GM19025 (cell line): ENCODE results near the gene PON3.
"Not testable (repeated sequence)": the region's sequence is repeated elsewhere in the genome, so short reads cannot be mapped to it uniquely, and the experiment has no call there.

Experiments
- ATAC-seq: cut with Tn5 transposase; IDR thresholded peaks from one replicate; pipeline ENCODE4 v1.9.1; 2021; ENCODE audit warnings: mild to moderate bottlenecking, low read depth, moderate library complexity; ENCODE audit not compliant: unreplicated experiment

The PON3 gene

DNA sequence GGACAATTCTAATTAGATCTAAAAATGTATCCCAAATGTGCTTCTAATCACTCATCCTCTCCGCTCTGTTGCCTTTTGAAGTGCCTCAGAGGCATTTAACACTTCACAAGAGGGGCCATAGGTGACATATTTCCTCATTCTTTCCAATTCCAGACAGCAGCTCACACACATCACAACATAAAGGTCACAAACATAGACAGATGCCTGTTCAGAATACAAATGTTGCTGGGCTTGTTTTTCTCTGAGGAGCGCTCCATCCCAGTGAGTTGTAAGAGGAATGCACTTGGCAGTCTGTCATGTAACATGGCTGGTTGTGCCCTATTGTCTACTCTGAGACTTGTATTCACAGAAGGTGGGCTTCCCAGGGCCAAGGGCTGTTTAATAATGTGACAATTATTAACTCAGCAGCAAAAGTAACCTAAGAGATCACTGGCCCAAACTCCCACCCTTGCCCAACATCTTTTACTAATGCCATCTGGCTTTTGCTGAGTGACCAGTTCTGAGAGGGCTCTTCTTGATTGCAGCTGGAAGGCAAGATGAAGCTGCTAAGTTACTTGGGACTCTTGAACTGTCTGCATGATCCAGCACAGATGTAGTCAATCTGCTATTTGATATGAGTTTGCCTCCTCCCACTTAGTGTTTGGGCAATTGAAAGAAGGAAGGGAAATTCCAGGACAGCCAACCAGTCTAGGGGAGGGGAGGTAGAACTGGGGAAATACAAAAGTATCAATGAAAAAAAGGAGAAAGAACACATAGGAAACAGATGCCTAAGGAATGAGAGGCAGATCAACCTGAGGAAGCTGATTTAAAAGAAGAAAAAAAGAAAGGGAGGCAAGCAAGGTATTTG is 25.0 kb upstream of the PON3 start:
- ATAC-seq = no peak

DNA sequence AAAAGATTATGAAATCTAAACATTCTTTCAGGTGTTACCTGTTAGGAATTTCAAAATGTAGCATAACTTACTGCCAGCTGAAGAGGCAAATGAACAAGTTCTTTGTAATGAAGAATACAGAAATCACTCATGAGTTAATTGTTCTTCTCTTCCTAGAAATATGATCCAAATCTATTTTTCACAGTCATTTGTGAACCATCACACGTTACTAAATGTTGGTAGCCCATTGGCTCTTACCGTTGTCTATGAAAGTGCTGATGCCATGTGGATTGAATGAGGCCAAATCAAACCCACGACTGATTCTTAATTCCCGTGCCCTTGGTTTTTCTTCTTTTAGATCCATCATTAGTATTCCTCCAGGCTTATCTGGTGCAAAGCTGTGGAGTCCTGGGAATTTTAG is 15.9 kb upstream of the PON3 start:
- ATAC-seq = no peak

DNA sequence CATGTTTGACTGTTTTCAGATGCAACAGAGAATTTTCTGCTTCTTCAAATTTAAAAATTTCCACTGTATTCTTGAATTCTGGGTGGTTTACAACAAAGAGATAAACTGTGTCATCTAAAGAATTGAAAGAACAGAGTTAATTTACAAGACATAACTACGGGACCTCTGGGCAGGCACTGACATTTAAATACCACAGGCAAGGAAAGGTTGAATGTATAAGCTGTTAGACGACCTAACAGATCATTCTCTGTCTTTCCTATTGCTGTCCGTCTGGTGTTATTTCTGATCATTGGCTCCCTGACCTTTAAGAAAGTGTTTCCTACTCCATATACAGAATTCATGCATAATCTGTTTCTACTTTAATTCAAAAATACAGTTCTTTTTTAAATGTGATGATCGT is 15.5 kb upstream of the PON3 start:
- no peak for ATAC-seq

DNA sequence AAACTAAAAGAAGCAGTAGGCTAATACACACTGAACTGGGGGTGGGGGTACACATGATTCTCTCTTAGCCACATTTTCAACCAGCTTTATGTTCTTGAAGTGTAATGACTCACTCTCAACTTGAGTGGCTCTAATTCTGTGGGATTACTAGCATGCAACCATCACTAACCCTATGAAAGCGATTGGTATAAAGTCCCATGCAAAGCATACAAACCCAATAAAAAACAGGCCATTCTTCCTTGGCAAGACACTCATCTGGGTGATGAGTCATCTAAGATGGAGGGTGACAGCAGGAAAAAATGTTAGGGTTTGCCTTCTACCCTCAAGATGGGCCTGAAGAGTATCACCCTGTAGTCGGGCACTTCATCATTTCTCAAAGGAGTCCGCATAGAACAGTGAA is 14.9 kb upstream of the PON3 start:
- ATAC-seq = no peak

DNA sequence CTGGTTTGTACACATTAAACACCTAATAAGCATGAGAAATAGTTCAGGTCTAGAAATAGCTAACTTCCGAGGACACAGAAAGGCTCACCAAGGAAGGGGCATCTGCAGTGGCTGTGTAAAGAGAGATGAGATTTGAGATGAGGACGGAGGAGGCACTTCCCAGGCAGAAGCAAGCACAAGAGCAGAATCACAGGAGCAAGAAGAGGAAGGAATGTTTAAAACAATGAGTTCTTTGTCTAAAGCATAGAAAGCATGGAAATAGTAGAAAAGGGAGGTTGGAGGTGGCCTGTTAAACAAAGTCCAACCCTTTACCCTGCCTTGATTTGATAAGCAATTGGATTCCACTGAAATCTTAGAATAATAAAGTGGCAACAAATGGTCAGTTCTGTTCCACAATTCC is 11.6 kb upstream of the PON3 start:
- ATAC-seq = no peak

DNA sequence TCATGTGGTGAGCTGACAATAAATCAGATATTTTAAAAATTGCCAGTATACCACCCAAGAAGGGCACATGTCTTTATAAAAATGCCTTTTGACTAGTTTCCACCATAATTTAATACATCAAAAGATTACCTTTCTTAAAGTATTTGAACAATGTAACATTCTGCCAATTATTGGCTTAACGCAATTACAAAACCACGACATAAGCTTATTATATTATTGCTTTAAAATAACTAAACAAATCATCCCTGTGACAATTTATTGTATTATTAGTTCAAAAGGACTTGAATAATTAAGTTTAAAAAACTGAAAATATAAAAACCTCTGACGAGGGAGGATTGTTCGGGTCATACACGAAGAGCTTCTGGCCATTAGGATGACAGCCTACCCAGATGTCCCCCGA is 9.6 kb upstream of the PON3 start:
- ATAC-seq = no peak

DNA sequence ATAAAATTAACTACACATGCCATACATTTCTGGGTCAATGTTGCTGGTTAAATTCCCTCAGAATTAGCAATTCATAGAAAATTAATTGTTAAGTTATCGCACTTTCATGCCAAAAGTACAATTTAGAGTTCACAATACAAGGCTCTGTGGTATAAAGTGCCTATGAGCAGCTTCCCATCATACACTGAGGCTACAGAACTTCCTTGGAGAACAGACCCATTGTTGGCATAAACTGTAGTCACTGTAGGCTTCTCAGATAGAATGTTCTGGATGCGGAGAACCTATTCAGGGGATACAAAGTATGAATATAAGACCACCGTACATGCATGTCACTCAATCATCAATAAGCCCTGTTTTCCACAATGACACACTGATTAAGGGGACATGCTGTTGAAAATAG is 9.0 kb upstream of the PON3 start:
- no peak for ATAC-seq

DNA sequence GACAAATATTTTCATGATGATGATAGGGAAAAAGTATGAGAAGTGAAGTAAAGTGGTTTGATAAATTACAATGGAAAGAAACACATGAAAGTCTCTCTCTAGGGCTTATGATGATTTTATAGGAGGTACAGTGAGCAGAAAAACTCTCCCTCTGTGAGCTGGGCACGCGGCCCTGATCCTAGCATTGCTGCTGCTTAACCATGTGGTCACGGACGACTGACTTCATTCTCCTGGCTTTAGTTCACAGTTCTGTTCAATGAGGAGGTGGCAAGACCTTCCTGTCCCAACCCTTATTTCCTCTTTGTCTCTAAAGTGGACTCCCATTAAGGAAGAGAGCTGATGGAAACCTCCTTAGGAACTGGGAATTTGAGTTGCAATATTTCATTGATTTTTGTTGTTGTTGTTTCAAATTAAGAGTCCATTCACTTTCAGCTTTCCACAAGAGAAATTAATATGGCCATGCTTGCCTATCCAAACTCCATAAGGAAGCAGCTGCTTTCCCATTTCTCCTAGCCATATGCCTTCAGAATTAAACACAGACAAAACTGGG is 8.2 kb upstream of the PON3 start:
- ATAC-seq = no peak

DNA sequence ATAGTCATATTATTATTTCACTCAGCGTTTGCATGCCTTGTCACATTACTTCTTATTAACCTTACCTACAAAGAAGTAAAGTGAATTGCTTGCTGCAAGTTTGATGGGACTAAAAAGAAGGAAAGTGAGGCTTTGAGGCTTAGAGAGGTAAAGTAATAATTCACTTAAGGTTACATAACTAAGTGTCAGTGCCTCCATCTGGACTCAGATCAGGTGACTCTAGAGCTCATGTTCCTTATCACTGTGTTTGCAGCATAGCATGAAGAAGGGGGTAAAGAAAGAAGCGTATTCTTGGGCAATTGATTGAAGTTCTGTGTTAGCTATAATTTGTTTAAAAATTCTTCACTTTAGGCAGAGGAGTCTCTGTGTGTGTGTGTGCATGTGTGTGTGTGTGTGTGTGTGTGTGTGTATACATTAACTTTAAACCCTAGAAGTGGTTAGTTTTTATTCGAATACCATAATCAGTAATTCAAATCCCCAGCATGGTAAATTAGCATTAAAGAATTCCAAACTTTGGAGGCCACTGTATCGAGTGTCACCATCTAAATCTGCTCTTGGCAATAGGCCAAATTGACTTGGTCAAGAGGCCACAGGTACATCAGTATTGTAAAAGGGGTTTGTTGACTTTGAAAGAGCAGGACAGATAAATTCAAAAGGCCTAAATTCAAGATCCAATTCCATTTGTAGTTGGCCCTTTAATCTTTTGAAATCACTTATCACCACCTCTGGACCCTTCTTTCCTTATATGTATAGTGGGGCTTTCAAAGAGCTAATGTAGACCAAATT is 2.2 kb upstream of the PON3 start:
- ATAC-seq = no peak

DNA sequence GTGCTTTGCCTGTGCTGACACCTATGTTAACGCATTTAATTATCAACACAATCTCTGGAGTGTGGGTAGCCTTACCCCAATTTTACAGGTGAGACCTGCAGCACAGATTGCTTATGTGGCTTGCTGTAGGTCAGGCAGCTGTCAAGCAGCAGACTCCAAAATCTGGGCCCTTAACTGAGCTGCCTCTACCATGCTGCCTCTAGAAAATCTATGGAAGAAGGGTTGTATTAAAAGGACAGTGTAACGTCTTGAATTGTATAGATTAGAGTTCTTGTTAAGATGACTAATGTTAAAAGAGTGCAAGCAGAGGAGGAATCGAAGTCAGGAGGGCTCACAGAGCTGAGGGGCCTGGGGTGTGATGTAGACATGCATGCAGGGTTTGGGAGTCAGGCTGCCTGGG is 1.2 kb upstream of the PON3 start:
- no peak for ATAC-seq

DNA sequence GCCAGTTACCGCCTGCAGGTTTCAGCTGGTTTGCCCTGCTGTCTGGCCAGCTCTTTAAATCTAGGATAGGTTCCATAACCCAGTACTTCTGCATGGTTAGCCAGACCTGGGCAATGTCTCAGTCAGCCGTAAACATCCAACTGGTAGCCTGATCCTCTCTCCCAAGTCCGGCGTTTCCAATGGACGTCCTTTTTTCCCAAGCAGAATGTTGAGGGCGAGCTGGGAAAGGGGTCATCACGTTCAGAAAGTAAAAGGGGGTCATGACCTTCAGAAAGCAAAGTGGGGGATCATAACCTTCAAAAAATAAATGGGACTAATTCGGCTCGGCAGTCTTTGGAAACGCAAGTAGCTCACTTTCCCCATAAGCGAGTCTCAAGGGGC is 430 bp downstream of the PON3 start:
- ATAC-seq = no peak

DNA sequence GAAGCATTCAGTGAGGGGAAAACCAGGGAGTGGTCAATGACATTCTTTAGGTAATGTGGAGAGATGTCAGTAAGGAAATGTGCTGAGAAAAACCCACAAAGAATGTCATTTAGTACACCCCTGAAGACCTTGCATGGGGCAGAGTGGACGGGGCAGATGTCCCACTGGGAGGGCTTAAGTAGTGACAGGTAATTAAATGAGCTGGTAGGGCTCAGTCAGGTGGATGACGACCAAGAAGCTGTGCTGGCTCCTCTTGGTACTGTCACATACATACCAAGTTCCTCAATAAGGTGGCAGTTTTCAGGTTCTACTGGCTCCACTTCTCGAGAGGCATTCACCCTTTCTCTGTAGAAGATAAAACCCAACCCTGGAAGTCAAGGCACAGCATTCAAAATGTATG is 1.8 kb downstream of the PON3 start:
- no peak for ATAC-seq

DNA sequence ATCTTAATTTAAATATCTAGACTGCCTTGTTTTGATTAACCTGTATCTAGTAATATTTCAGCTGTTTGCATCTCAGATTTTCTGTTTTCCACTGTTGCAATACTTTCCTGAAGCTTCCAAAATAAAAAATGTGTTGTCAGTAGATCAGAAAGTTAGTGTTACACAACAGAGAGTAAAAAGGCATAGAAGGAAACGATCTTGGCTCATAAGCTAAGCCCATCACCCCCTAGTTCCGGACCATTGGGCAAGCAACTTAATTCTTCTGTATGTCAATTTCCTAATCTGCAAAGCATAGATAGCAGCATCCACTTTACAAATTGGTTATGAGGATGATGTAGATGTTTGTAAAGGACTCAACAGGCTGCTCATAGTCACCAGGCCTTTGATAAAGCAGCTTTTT is 4.4 kb downstream of the PON3 start:
- ATAC-seq = no peak

DNA sequence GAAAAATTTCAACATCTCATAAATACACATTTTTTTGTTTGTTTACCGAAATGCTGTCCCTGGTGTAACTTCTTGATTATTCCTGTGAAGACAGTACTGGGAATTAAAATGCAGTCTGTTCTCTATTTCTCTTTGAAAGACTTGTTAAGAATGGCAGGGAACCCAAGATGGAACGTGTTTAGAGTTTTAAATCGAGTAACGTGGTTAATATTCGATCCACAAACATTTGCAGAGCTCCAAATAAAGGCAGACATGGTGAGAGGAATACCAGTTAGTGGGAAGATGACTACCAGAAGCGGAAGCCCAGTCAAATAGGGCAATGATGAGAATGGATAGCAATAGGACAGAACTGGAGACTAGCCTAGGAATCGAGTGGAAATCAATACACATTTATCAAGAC is 6.7 kb downstream of the PON3 start:
- no peak for ATAC-seq

DNA sequence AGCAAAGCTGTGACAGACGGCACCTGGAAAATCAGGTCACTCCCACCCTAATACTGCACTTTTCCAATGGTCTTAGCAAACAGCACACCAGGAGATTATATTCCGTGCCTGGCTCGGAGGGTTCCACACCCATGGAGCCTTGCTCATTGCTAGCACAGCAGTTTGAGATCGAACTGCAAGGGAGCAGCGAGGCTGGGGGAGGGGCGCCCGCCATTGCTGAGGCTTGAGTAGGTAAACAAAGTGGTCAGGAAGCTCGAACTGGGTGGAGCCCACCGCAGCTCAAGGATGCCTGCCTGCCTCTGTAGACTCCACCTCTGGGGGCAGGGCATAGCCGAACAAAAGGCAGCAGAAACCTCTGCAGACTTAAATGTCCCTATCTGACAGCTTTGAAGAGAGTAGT is 16.7 kb downstream of the PON3 start:
- not testable (repeated sequence) for ATAC-seq

DNA sequence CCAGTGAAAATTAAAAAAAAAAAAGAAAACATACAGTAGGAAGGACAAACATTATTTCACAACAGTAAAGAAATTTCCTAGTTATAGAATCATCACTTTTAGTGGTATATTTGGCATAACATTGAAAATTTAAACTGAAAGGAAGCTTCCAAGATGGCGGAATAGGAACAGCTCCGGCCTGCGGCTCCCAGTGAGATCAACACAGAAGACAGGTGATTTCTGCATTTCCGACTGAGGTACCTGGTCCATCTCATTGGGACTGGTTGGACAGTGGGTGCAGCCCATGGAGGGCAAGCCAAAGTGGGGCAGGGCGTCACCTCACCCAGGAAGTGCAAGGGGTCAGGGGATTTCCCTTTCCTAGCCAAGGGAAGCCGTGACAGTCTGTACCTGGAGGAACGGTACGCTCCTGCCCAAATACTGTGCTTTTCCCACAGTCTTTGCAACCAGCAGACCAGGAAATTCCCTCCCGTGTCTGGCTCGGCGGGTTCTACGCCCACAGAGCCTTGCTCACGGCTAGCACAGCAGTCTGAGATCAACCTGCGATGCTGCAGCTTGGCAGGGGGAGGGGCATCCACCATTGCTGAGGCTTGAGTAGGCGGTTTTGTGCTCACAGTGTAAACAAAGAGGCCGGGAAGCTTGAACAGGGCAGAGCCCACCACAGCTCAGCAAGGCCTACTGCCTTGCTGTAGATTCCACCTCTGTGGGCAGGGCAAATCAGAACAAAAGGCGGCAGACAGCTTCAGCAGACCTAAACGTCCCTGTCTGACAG is 19.4 kb downstream of the PON3 start:
- no peak for ATAC-seq

DNA sequence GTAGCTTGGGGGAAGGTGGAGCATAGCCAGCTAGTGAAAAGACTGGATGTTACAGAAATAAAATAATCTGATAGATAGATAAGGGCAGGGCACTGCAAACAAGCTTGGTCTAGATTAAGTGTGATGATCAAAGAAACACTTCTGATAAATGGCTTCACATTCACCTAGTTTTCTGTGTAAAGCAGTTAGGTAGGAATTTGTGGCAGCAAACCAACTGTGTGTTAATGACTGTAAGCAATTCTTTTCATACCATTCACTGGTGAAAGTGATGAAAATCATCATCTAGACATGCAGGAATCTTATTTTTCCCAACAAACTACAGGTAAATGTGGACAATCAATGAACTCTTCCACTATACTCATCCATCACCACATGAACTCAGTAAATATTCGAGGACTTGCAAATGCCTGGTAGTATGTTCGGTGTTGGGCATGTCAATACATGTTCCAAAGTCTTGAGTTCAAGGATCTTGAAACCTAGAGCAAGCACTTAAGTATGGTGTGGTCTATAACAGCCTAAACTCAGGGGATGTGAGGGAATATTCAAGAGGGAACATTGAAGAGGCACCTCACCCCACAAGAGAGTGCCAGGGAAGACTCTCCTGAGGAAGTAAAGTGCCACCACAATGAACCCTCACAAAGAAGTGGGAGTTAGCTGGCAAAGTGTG is 20.5 kb downstream of the PON3 start:
- ATAC-seq = no peak

DNA sequence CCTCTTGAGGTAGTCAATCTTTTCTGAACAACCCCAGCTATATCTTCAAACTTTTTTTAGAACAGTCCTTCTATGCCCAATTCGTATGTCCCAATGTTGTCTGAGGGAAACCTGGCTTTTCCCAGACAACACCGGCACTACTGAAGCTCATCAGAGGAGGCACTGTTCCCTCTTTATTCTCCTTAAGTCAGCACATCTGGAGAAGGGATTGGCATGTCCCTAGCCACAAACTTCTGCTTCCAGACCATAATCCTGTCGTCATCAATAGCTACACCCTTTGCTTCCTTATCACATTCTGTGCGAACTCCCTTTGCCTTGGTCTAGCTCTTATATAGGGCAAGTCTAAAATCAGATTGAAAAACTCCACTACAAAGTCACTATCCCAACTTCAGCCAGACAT is 22.9 kb downstream of the PON3 start:
- no peak for ATAC-seq

DNA sequence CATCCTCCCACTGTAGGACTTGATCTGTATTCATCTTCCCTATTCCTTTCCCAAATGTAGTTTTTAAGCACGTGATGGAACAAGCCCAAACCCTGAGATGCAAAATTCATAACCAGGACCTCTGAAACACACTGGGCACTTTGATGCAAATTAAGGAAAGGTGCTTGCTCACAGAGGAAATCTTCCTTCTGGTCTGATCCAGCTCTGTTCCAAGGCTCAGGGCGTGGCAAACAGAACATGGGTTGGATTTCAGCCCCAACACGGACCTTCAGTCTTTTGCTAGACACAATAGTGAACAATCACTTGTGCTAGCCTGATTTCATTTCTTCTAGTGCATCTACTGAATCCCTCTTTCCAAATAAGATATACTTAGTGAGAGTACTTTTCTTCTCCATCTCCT is 27.9 kb downstream of the PON3 start:
- no peak for ATAC-seq

DNA sequence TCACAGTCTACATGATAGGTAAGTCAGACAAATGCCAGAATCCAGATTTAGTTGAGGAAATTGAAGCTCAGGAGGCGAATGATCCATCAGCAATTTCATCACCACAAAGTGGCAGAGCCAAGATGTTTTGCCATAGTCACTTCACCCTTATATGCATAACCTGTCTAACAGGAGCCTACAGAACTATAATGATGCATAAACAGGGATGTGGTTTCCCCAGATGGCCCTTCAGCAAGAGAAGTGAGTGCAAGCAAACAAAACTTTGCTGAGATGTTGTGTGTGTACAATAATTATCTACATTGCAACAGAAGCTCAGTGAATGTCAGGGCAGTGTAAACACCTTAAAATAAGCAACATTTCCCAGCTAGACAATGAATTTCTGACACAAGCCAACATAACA is 28.6 kb downstream of the PON3 start:
- no peak for ATAC-seq

DNA sequence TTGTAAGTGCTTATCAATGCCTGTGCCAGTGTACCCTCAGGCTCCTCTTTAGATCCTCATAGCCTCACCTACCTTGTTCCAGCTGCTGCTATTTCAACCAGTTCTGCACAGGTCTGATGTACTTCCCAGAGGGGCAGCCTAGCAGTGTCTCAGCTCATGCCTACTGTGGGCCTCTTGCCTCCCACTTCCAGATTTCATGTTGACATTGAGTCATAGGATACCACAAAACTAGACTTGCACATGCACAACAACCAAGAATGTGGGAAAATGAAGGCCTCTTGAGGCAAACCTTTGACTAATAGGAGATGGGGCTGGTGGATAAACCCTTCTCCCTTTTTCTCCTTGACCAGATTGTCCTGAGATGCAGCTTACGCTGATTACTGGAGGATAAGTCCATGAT is 31.0 kb downstream of the PON3 start:
- no peak for ATAC-seq
